HCT116 (cell line): Measurements from ENCODE around the gene WDR45B. TPM values are rescaled to one million over a fixed set of nuclear protein-coding genes. Genes with fewer than 3 reads are reported as not detected.

ENCODE experiments used
- ATAC-seq: fragments of 200-7000 bp; cut with Tn5 transposase; 2 replicates; pipeline ENCODE4 v1.9.1; 2020; ENCODE audit warnings: mild to moderate bottlenecking, moderate library complexity
- BruUV-seq: library from RNA; stranded (reverse); fragments of 400-500 nt; replicated peaks from 2 replicates; lab custom pipeline; 2021; lab: Mats Ljungman, UMichigan
- CTCF ChIA-PET: fragments of 300-600 bp; sonication (Branson Sonifier 250); formaldehyde crosslinking; loops from one replicate; lab custom pipeline; 2021; ENCODE audit warnings: antibody characterized with exemption; lab: Charles Lee
- POLR2A ChIA-PET: fragments of 300-600, 350-600 bp; sonication (Branson Sonifier 250); formaldehyde crosslinking; loops from one replicate; lab custom pipeline; 2021; ENCODE audit warnings: antibody characterized with exemption; lab: Charles Lee
- RAD21 ChIA-PET, 2 experiments: fragments of 300-600 bp; sonication (Branson Sonifier 250); formaldehyde crosslinking; loops; one replicate each; lab custom pipeline; 2023; ENCODE audit warnings: low total read pairs in 2 of 2; ENCODE audit not compliant: uncharacterized antibody in 2 of 2, unreplicated experiment in 2 of 2, low non-redundant PET in 1 of 2; lab: Charles Lee
- DNase-seq: peaks from one replicate; pipeline ENCODE4 v3.0.0-alpha.2; 2010; ENCODE audit warnings: low read depth, low spot score
- H2AFZ ChIP-seq: fragments of 200-600 bp; shearing (Covaris generic), sonication (generic); 2 replicates; pipeline ENCODE4 v1.6.1; 2017; ENCODE audit warnings: low read depth, mixed run types, mixed read lengths, antibody characterized with exemption, low read length; ENCODE audit not compliant: poor library complexity, severe bottlenecking
- H3K27ac ChIP-seq: 2 replicates; pipeline ENCODE4 v1.5.1; 2012; ENCODE audit warnings: low read depth, low read length
- H3K27me3 ChIP-seq: fragments of 200-600 bp; sonication (generic); 2 replicates; pipeline ENCODE4 v1.6.1; 2016; ENCODE audit warnings: mixed run types, low read length, mixed read lengths; ENCODE audit not compliant: insufficient read depth
- H3K36me3 ChIP-seq, 2 experiments: fragments of 200-500 bp in 1 of 2; fragments of 200-600 bp in 1 of 2; sonication (Bioruptor generic) in 1 of 2; sonication (generic) in 1 of 2; 2 replicates each; pipeline versions ENCODE4 v1.5.1 to v1.6.1; 2014 to 2016; ENCODE audit warnings: low read length in 2 of 2, inconsistent platforms in 1 of 2, mixed read lengths in 1 of 2, mixed run types in 1 of 2; ENCODE audit not compliant: insufficient read depth in 2 of 2, control insufficient read depth in 1 of 2
- H3K4me1 ChIP-seq, 2 experiments: fragments of 200-600 bp in 1 of 2; sonication (generic) in 1 of 2; 2 replicates each; pipeline versions ENCODE4 v1.5.1 to v1.6.1; 2012 to 2017; ENCODE audit warnings: low read length in 2 of 2, inconsistent platforms in 1 of 2, mild to moderate bottlenecking in 1 of 2, mixed read lengths in 1 of 2, mixed run types in 1 of 2, moderate library complexity in 1 of 2; ENCODE audit not compliant: insufficient read depth in 2 of 2, control insufficient read depth in 1 of 2
- H3K4me2 ChIP-seq: fragments of 200-600 bp; sonication (generic); 2 replicates; pipeline ENCODE4 v1.6.1; 2017; ENCODE audit warnings: mixed run types, low read length, mixed read lengths
- H3K4me3 ChIP-seq, 2 experiments: fragments of 200-600 bp in 1 of 2; sonication (generic) in 1 of 2; replicated peaks in 1 of 2; 2 replicates each; pipeline ENCODE4 v1.5.1; 2011 to 2016; ENCODE audit warnings: low read length in 2 of 2, control low read depth in 1 of 2, low read depth in 1 of 2, mild to moderate bottlenecking in 1 of 2, mixed read lengths in 1 of 2, mixed run types in 1 of 2
- H3K79me2 ChIP-seq: fragments of 200-600 bp; sonication (generic); 2 replicates; pipeline ENCODE4 v1.6.1; 2017; ENCODE audit warnings: mild to moderate bottlenecking, mixed run types, low read length, moderate library complexity, mixed read lengths; ENCODE audit not compliant: insufficient read depth
- H3K9ac ChIP-seq: fragments of 200-600 bp; sonication (generic); 2 replicates; pipeline ENCODE4 v1.6.1; 2016; ENCODE audit warnings: low read length, mixed read lengths
- H3K9me2 ChIP-seq: fragments of 200-600 bp; sonication (generic), shearing (Covaris generic); 2 replicates; pipeline ENCODE4 v1.6.1; 2017; ENCODE audit warnings: mixed run types, mild to moderate bottlenecking, moderate library complexity; ENCODE audit not compliant: insufficient read depth
- H3K9me3 ChIP-seq, 2 experiments: fragments of 200-500 bp in 1 of 2; fragments of 200-600 bp in 1 of 2; sonication (Bioruptor generic) in 1 of 2; sonication (generic) in 1 of 2; 2 replicates each; pipeline ENCODE4 v1.6.1; 2014 to 2017; ENCODE audit warnings: low read length in 2 of 2, mixed read lengths in 2 of 2, inconsistent platforms in 1 of 2, low read depth in 1 of 2, mild to moderate bottlenecking in 1 of 2, mixed run types in 1 of 2, moderate library complexity in 1 of 2; ENCODE audit not compliant: control insufficient read depth in 1 of 2, insufficient read depth in 1 of 2
- H4K20me1 ChIP-seq: fragments of 200-600 bp; sonication (generic), shearing (Covaris generic); 2 replicates; pipeline ENCODE4 v1.6.1; 2017; ENCODE audit warnings: mixed run types, mild to moderate bottlenecking, moderate library complexity; ENCODE audit not compliant: insufficient read depth
- EZH2phosphoT487 ChIP-seq: fragments of 200-600 bp; IDR thresholded peaks from 2 replicates; pipeline ENCODE4 v1.6.1; 2018; ENCODE audit warnings: antibody characterized with exemption, borderline replicate concordance
- JUND ChIP-seq: IDR thresholded peaks from 2 replicates; pipeline ENCODE4 v1.6.1; 2012
- RAD21 ChIP-seq: IDR thresholded peaks from 2 replicates; pipeline ENCODE4 v1.6.1; 2012; ENCODE audit warnings: low read depth, mild to moderate bottlenecking
- REST ChIP-seq: IDR thresholded peaks from 2 replicates; pipeline ENCODE4 v1.6.1; 2012; ENCODE audit warnings: low read depth
- SP1 ChIP-seq: IDR thresholded peaks from 2 replicates; pipeline ENCODE4 v1.6.1; 2012; ENCODE audit warnings: low read depth
- intact Hi-C: fragments of 100-400 bp; cut with micrococcal nuclease; formaldehyde crosslinking; loops from 2 replicates; pipeline ENCODE4 v1.10.0; 2022
- total RNA-seq: library from RNA; stranded (reverse); gene quantifications from one replicate; pipeline ENCODE4 v1.2.1, GENCODE V29; 2021; ENCODE audit not compliant: unreplicated experiment
- TF ChIP-seq, protein P1 (sequence below): IDR thresholded peaks from 2 replicates; pipeline ENCODE4 v1.6.1; 2011; ENCODE audit warnings: mild to moderate bottlenecking, low read length, moderate library complexity; ENCODE audit not compliant: insufficient replicate concordance; ENCODE audit errors: extremely low read depth

WDR45B gene
- total RNA-seq, 1 experiment from 2014 or later: 117 TPM

- Histone ChIP-seq H3K4me3 (no peak overlapping the region), H3K4me2 (no peak overlapping the region), H3K9me2 (no peaks in the 10 kb centered on the region), H3K4me1 (peaks cover 5 to 10% of the 10 kb centered on the region in 2 experiments; a peak in 2 of 4 replicates), H2AFZ (no peak overlapping the region), H3K9me3 (no peaks in the 10 kb centered on the region), H4K20me1 (peaks cover 30% of the 10 kb centered on the region; the same call in 1 of the 2 replicates), H3K79me2 (peaks cover 99% of the 10 kb centered on the region), H3K27me3 (no peaks in the 10 kb centered on the region), H3K9ac (no peak overlapping the region), H3K36me3 (peaks cover 49 to 76% of the 10 kb centered on the region in 2 experiments), H3K27ac (peak overlapping the region; percentile 6; the same call in 1 of the 2 replicates)
- ChIA-PET CTCF (no interaction called here), POLR2A (no interaction called here), RAD21 (no interaction called here)
- no peak for TF ChIP-seq JUND
- no peak for TF ChIP-seq SP1
- no peak for TF ChIP-seq EZH2phosphoT487
- no peak for TF ChIP-seq REST
- TF ChIP-seq, protein P1, sequence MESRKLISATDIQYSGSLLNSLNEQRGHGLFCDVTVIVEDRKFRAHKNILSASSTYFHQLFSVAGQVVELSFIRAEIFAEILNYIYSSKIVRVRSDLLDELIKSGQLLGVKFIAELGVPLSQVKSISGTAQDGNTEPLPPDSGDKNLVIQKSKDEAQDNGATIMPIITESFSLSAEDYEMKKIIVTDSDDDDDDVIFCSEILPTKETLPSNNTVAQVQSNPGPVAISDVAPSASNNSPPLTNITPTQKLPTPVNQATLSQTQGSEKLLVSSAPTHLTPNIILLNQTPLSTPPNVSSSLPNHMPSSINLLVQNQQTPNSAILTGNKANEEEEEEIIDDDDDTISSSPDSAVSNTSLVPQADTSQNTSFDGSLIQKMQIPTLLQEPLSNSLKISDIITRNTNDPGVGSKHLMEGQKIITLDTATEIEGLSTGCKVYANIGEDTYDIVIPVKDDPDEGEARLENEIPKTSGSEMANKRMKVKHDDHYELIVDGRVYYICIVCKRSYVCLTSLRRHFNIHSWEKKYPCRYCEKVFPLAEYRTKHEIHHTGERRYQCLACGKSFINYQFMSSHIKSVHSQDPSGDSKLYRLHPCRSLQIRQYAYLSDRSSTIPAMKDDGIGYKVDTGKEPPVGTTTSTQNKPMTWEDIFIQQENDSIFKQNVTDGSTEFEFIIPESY: no peak
- TF ChIP-seq RAD21: no peak
- peak; percentile 29; the same call in 1 of the 2 replicates for ATAC-seq
- DNase-seq: no peak
- no TSS peak for BruUV-seq
- intact Hi-C loops: no loop called here
These were observed 8.6 kb downstream of the WDR45B start for GRCh38 chr17:82639628-82640027.
